DOHH2 (cell line): Measurements from ENCODE around the gene SCLY.

ENCODE experiments used
- CTCF ChIP-seq: fragments of 200-600 bp; sonication (generic); IDR thresholded peaks from one replicate; pipeline ENCODE4 v1.5.1; 2014; ENCODE audit warnings: antibody characterized with exemption, mild to moderate bottlenecking, low read depth, low read length; ENCODE audit not compliant: poor library complexity, severe bottlenecking
- EZH2phosphoT487 ChIP-seq: fragments of 200-600 bp; sonication (generic); IDR thresholded peaks from 2 replicates; pipeline ENCODE4 v1.6.1; 2017; ENCODE audit warnings: borderline replicate concordance, mild to moderate bottlenecking, antibody characterized with exemption, low read length, moderate library complexity, mixed read lengths

- no peak for TF ChIP-seq CTCF
- no peak for TF ChIP-seq EZH2phosphoT487
These were observed 33.7 kb upstream of the SCLY start for GRCh38 chr2:238027058-238027457.
